CD14-positive monocyte (primary cell): Measurements from ENCODE around the gene NINJ1. TPM values are rescaled to one million over a fixed set of nuclear protein-coding genes. Genes with fewer than 3 reads are reported as not detected.
A peak's percentile ranks its signal among the peaks of the same experiment; 100 is the strongest.

Experiments
- DNase-seq, 3 donors: peaks; one replicate each; pipeline ENCODE4 v3.0.0-alpha.2; 2011 to 2022
- H2AFZ ChIP-seq: 2 replicates; pipeline ENCODE4 v1.6.0; 2012; ENCODE audit warnings: mild to moderate bottlenecking, low read depth, low read length, inconsistent platforms; ENCODE audit not compliant: insufficient read depth, poor library complexity, severe bottlenecking
- H3K27ac ChIP-seq, 2 donors: 1 replicate in 1 of 2; 2 replicates in 1 of 2; pipeline ENCODE4 v1.5.1; 2012 to 2013; ENCODE audit warnings: low read length in 2 of 2, control low read depth in 1 of 2, inconsistent platforms in 1 of 2, low read depth in 1 of 2, mild to moderate bottlenecking in 1 of 2
- H3K27me3 ChIP-seq, 2 donors: one replicate each; pipeline versions ENCODE4 v1.6.0 to v1.6.1; 2011 to 2013; ENCODE audit warnings: low read length in 2 of 2; ENCODE audit not compliant: control insufficient read depth in 2 of 2, insufficient read depth in 2 of 2
- H3K36me3 ChIP-seq, 2 donors: replicated peaks in 1 of 2; 1 replicate in 1 of 2; 2 replicates in 1 of 2; pipeline versions ENCODE4 v1.5.1 to v1.6.1; 2012 to 2013; ENCODE audit warnings: low read length in 2 of 2, control low read depth in 1 of 2, inconsistent platforms in 1 of 2, mild to moderate bottlenecking in 1 of 2; ENCODE audit not compliant: insufficient read depth in 2 of 2, control insufficient read depth in 1 of 2
- H3K4me1 ChIP-seq, 2 donors: 1 replicate in 1 of 2; 2 replicates in 1 of 2; pipeline versions ENCODE4 v1.5.1 to v1.6.1; 2012 to 2013; ENCODE audit warnings: low read length in 2 of 2, control low read depth in 1 of 2, inconsistent platforms in 1 of 2, mild to moderate bottlenecking in 1 of 2, moderate library complexity in 1 of 2; ENCODE audit not compliant: insufficient read depth in 2 of 2, control insufficient read depth in 1 of 2
- H3K4me2 ChIP-seq: replicated peaks from 2 replicates; pipeline ENCODE3; 2012; ENCODE audit warnings: low read length, moderate library complexity, mild to moderate bottlenecking; ENCODE audit not compliant: poor library complexity, severe bottlenecking; ENCODE audit errors: extremely low read depth
- H3K4me3 ChIP-seq, 3 experiments: fragments of 200-600 bp in 1 of 3; sonication (generic) in 1 of 3; replicated peaks in 1 of 3; 1 replicate in 2 of 3; 2 replicates in 1 of 3; pipeline ENCODE4 v1.5.1; 2011 to 2013; ENCODE audit warnings: low read length in 3 of 3, mild to moderate bottlenecking in 3 of 3, control low read depth in 2 of 3, low read depth in 2 of 3, inconsistent platforms in 1 of 3, moderate library complexity in 1 of 3
- H3K79me2 ChIP-seq: 2 replicates; pipeline ENCODE4 v1.6.0; 2012; ENCODE audit warnings: mild to moderate bottlenecking, control low read depth, inconsistent platforms, low read length, moderate library complexity; ENCODE audit not compliant: insufficient read depth
- H3K9ac ChIP-seq: 2 replicates; pipeline ENCODE4 v1.6.0; 2017; ENCODE audit warnings: low read length, mild to moderate bottlenecking; ENCODE audit not compliant: insufficient read depth, poor library complexity, severe bottlenecking
- H3K9me3 ChIP-seq, 2 donors: replicated peaks in 1 of 2; 1 replicate in 1 of 2; 2 replicates in 1 of 2; pipeline versions ENCODE4 v1.5.1 to v1.6.1; 2012 to 2013; ENCODE audit warnings: low read length in 2 of 2, control low read depth in 1 of 2; ENCODE audit not compliant: control insufficient read depth in 1 of 2, insufficient read depth in 1 of 2
- H4K20me1 ChIP-seq: 2 replicates; pipeline ENCODE4 v1.6.0; 2012; ENCODE audit warnings: mild to moderate bottlenecking, low read length, control low read depth, moderate library complexity; ENCODE audit not compliant: insufficient read depth
- H3K27ac Mint-ChIP-seq, 7 donors: one replicate each; pipeline ENCODE4 v1.8.0; 2020; ENCODE audit warnings: mild to moderate bottlenecking in 7 of 7, mixed read lengths in 7 of 7, moderate library complexity in 6 of 7, inconsistent platforms in 2 of 7
- H3K27me3 Mint-ChIP-seq, 3 donors: one replicate each; pipeline ENCODE4 v1.8.0; 2021 to 2022; ENCODE audit warnings: low read depth in 3 of 3, mild to moderate bottlenecking in 3 of 3, mixed read lengths in 3 of 3, moderate library complexity in 3 of 3, inconsistent platforms in 1 of 3
- H3K36me3 Mint-ChIP-seq, 2 donors: one replicate each; pipeline ENCODE4 v1.8.0; 2020; ENCODE audit warnings: mixed read lengths in 2 of 2, inconsistent platforms in 1 of 2, mild to moderate bottlenecking in 1 of 2
- H3K4me1 Mint-ChIP-seq: one replicate; pipeline ENCODE4 v1.8.0; 2020; ENCODE audit warnings: mild to moderate bottlenecking, mixed read lengths
- H3K4me3 Mint-ChIP-seq, 2 donors: one replicate each; pipeline ENCODE4 v1.8.0; 2020; ENCODE audit warnings: mild to moderate bottlenecking in 2 of 2, mixed read lengths in 2 of 2, moderate library complexity in 1 of 2
- H3K9me3 Mint-ChIP-seq, 7 donors: one replicate each; pipeline ENCODE4 v1.8.0; 2020 to 2022; ENCODE audit warnings: mixed read lengths in 7 of 7, mild to moderate bottlenecking in 6 of 7, moderate library complexity in 6 of 7, inconsistent platforms in 2 of 7
- CTCF ChIP-seq: fragments of 200-600 bp; IDR thresholded peaks from one replicate; pipeline ENCODE4 v1.8.0; 2022; ENCODE audit warnings: antibody characterized with exemption, mild to moderate bottlenecking
- WGBS: methylation state at CpG from one replicate; pipeline ENCODE4 v1.1.5; 2013; ENCODE audit warnings: missing lambda C conversion rate; ENCODE audit not compliant: insufficient coverage; 5-methylcytosine and 5-hydroxymethylcytosine counted together
- intact Hi-C, 2 donors: fragments of 100-400 bp; cut with micrococcal nuclease; formaldehyde crosslinking; loops; one replicate each; pipeline versions ENCODE4 v1.15.0 to v1.15.1; 2023
- polyA plus RNA-seq, 3 donors: library from polyadenylated mRNA; depleted of rRNA in 1 of 3; unstranded in 2 of 3; stranded (reverse) in 1 of 3; fragments of 300-500 nt in 2 of 3; fragments of >200 nt in 1 of 3; fragmentation: Illumina TruSeq in 2 of 3; gene quantifications; 1 replicate in 2 of 3; 2 replicates in 1 of 3; pipeline ENCODE4 v1.2.3, GENCODE V29; 2012 to 2021

Gene NINJ1
- polyA plus RNA-seq, 3 donors: 290 to 610 (median 469) TPM

DNA sequence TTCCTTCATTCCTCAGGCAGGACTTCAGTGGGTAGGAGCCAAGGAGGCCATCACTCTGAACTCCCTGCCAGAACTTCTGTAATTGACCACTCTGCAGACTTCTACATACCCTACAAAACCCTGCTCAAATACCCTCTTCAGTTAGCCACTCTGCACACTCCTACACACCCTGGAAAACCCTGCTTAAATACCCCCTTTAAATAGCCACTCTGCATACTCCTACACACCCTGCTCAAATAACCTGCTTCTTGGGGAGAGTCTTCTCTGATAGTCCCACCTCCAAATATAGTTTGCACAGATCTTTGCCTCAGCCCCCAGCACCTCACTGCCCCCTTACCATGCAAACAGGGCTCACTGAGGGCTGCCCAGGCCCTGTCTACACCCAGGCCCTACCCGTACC lies 56.7 kb downstream of the NINJ1 start:
- Histone ChIP-seq H3K36me3 (peaks cover 3 to 46% of the 10 kb centered on the region in 2 donors), H3K4me3 (no peak overlapping the region), H3K27me3 (no peaks in the 10 kb centered on the region), H4K20me1 (peaks cover 1% of the 10 kb centered on the region), H3K9ac (no peak overlapping the region), H3K4me1 (peaks cover 0 to under 1% of the 10 kb centered on the region in 2 donors), H2AFZ (no peak overlapping the region), H3K9me3 (no peaks in the 10 kb centered on the region), H3K79me2 (no peaks in the 10 kb centered on the region), H3K27ac (no peak overlapping the region), H3K4me2 (no peak overlapping the region)
- Mint-ChIP-seq H3K36me3 (peaks cover 24 to 45% of the 10 kb centered on the region in 2 donors), H3K9me3 (no peaks in the 10 kb centered on the region), H3K4me1 (peaks cover 2% of the 10 kb centered on the region), H3K4me3 (no peak overlapping the region), H3K27ac (peak overlapping the region in 1 of 7 donors; percentile 54), H3K27me3 (peaks cover 0 to 2% (median 2%) of the 10 kb centered on the region in 3 donors)
- WGBS: 89% methylated on average over 1 of the region's 1 CpG
- DNase-seq: no peak
- TF ChIP-seq CTCF: no peak
- intact Hi-C loops: no loop called here

DNA sequence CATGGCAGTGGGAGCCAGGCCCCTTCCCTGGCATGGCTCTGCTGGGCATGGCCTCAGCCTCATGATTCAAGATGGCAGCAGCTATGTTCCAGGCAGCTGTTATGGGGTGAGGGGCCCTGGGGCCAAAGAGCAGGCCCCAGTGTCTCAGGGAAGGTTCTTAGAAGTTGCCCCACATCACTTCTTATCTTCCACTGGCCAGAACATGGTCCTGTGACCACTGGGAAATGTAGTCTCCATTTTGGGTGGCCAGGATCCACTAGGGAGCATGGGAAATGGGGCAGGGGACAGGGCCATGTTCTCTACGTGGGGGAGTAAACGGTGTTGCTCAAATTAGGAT lies 57.3 kb downstream of the NINJ1 start:
- TF ChIP-seq CTCF: no peak
- H3K4me1 Mint-ChIP-seq: peaks cover 3% of the 10 kb centered on the region
- Histone ChIP-seq H3K4me1 (no peaks in the 10 kb centered on the region), H3K27me3 (no peaks in the 10 kb centered on the region), H3K4me2 (no peak overlapping the region), H3K27ac (no peak overlapping the region), H3K9me3 (no peaks in the 10 kb centered on the region), H2AFZ (no peak overlapping the region), H3K9ac (no peak overlapping the region), H3K4me3 (no peak overlapping the region), H4K20me1 (peaks cover 7% of the 10 kb centered on the region), H3K36me3 (peaks cover 3 to 43% of the 10 kb centered on the region in 2 donors), H3K79me2 (no peaks in the 10 kb centered on the region)
- H3K9me3 Mint-ChIP-seq: no peaks in the 10 kb centered on the region
- WGBS: 96% methylated on average over 2 of the region's 2 CpGs
- H3K36me3 Mint-ChIP-seq: peaks cover 24 to 44% of the 10 kb centered on the region in 2 donors
- no peak overlapping the region for H3K27ac Mint-ChIP-seq
- intact Hi-C loops: no loop called here
- H3K4me3 Mint-ChIP-seq: no peak overlapping the region
- peaks cover 0 to 2% (median 2%) of the 10 kb centered on the region in 3 donors for H3K27me3 Mint-ChIP-seq
- DNase-seq: no peak
